Nephron progenitor cell (in vitro differentiated cells): ENCODE data around the gene CCDC38.

Source experiments
- DNase-seq: peaks from one replicate; pipeline ENCODE4 v3.0.0; 2021
- H3K27ac Mint-ChIP-seq: 2 replicates; pipeline ENCODE4 v1.8.0; 2021; ENCODE audit warnings: mild to moderate bottlenecking, moderate library complexity, mixed read lengths
- H3K27me3 Mint-ChIP-seq: 2 replicates; pipeline ENCODE4 v1.8.0; 2021; ENCODE audit warnings: mild to moderate bottlenecking, low read depth, mixed read lengths; ENCODE audit not compliant: poor library complexity
- H3K36me3 Mint-ChIP-seq: 2 replicates; pipeline ENCODE4 v1.8.0; 2021; ENCODE audit warnings: low read depth, mixed read lengths
- H3K4me1 Mint-ChIP-seq: 2 replicates; pipeline ENCODE4 v1.8.0; 2021; ENCODE audit warnings: mixed read lengths
- H3K4me3 Mint-ChIP-seq: 2 replicates; pipeline ENCODE4 v1.8.0; 2021; ENCODE audit warnings: mild to moderate bottlenecking, moderate library complexity, mixed read lengths
- H3K9me3 Mint-ChIP-seq: 2 replicates; pipeline ENCODE4 v1.8.0; 2021; ENCODE audit warnings: mild to moderate bottlenecking, moderate library complexity, mixed read lengths
- CTCF ChIP-seq: fragments of 200-600 bp; sonication (generic); IDR thresholded peaks from 2 replicates; pipeline ENCODE4 v1.5.0; 2021; ENCODE audit warnings: antibody characterized with exemption

Gene CCDC38

GRCh38 chr12:95944108-95944704, 1.8 kb upstream of the CCDC38 start:
- H3K36me3 Mint-ChIP-seq, result no peaks in the 10 kb centered on the region
- peaks cover 8% of the 10 kb centered on the region for H3K9me3 Mint-ChIP-seq
- TF ChIP-seq CTCF, result no peak
- H3K27me3 Mint-ChIP-seq, result peaks cover 25% of the 10 kb centered on the region
- peak overlapping the region; percentile 94 for H3K4me3 Mint-ChIP-seq
- H3K4me1 Mint-ChIP-seq, result peaks cover 16% of the 10 kb centered on the region
- no peak for DNase-seq
- H3K27ac Mint-ChIP-seq, result no peak overlapping the region

- peak within 1 kb of the TSS; percentile 8 for H3K27ac Mint-ChIP-seq
- no peaks in the 10 kb centered on the region for H3K36me3 Mint-ChIP-seq
- H3K4me3 Mint-ChIP-seq, result peak within 1 kb of the TSS; percentile 94
- DNase-seq, result peak; percentile 77
- H3K9me3 Mint-ChIP-seq, result peaks cover 8% of the 10 kb centered on the region
- H3K27me3 Mint-ChIP-seq, result peaks cover 24% of the 10 kb centered on the region
- TF ChIP-seq CTCF, result no peak
- H3K4me1 Mint-ChIP-seq, result peaks cover 16% of the 10 kb centered on the region
These were observed 972 bp upstream of the CCDC38 start, which contains the start of gene AMDHD1 for GRCh38 chr12:95943330-95943842. Gene AMDHD1, plus strand, starts transcription at chr12:95943331. Its CDS starts 68 bp downstream, at chr12:95943399.

- no peak for DNase-seq
- Mint-ChIP-seq H3K27ac (no peak overlapping the region), H3K4me3 (peak overlapping the region; percentile 94), H3K4me1 (peaks cover 16% of the 10 kb centered on the region), H3K27me3 (peaks cover 24% of the 10 kb centered on the region), H3K36me3 (no peaks in the 10 kb centered on the region), H3K9me3 (peaks cover 8% of the 10 kb centered on the region)
- TF ChIP-seq CTCF, result no peak
These were observed 302 bp downstream of the CCDC38 start for GRCh38 chr12:95942101-95942523.

GRCh38 chr12:95940514-95940913, 1.9 kb downstream of the CCDC38 start:
- Mint-ChIP-seq H3K36me3 (no peaks in the 10 kb centered on the region), H3K4me3 (peak overlapping the region; percentile 10), H3K4me1 (peaks cover 16% of the 10 kb centered on the region), H3K27ac (no peak overlapping the region), H3K9me3 (no peaks in the 10 kb centered on the region), H3K27me3 (peaks cover 16% of the 10 kb centered on the region)
- TF ChIP-seq CTCF, result no peak
- DNase-seq, result no peak

- Mint-ChIP-seq H3K9me3 (peaks cover 20% of the 10 kb centered on the region), H3K36me3 (no peaks in the 10 kb centered on the region), H3K4me1 (no peaks in the 10 kb centered on the region), H3K4me3 (no peak overlapping the region), H3K27me3 (peaks cover 15% of the 10 kb centered on the region), H3K27ac (no peak overlapping the region)
- no peak for DNase-seq
- no peak for TF ChIP-seq CTCF
These were observed 20.2 kb downstream of the CCDC38 start for GRCh38 chr12:95922231-95922630.

- no peak overlapping the region for H3K4me3 Mint-ChIP-seq
- H3K27me3 Mint-ChIP-seq, result peaks cover 20% of the 10 kb centered on the region
- no peak for TF ChIP-seq CTCF
- DNase-seq, result no peak
- peaks cover 5% of the 10 kb centered on the region for H3K9me3 Mint-ChIP-seq
- H3K27ac Mint-ChIP-seq, result no peak overlapping the region
- no peaks in the 10 kb centered on the region for H3K36me3 Mint-ChIP-seq
- H3K4me1 Mint-ChIP-seq, result no peaks in the 10 kb centered on the region
These were observed 23.3 kb downstream of the CCDC38 start for GRCh38 chr12:95919110-95919509.
